WI38 (cell line): ENCODE data around the gene PMPCB.
A peak's percentile ranks its signal among the peaks of the same experiment; 100 is the strongest.

Source experiments
- H3K4me3 ChIP-seq: 2 replicates; pipeline ENCODE4 v1.5.1; 2011; ENCODE audit warnings: low read depth, mild to moderate bottlenecking, control low read depth, low read length
- TF ChIP-seq, protein P1 (sequence below): IDR thresholded peaks from 2 replicates; pipeline ENCODE4 v1.5.1; 2012; ENCODE audit warnings: low read depth, mild to moderate bottlenecking, control low read depth, low read length

PMPCB gene

DNA sequence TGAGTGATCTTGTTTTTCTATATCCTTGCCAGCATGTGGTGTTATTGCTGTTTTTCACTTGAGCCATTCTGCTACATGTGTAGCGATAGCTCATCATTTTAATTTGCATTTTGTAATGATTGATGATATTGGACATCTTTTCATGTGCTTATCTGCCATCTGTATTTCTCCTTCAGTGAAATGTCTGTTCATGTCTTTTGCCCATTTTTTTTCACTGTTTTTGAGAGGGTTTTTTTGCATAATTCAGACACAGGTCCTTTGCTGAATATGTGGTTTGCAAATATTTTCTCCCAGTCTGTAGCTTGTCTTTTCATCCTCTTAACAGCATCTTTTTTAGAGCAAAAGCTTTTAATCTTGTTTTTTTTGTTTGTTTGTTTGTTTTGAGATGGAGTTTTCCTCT lies 3.7 kb upstream of the PMPCB start:
- no peak overlapping the region for H3K4me3 ChIP-seq
- TF ChIP-seq, protein P1, sequence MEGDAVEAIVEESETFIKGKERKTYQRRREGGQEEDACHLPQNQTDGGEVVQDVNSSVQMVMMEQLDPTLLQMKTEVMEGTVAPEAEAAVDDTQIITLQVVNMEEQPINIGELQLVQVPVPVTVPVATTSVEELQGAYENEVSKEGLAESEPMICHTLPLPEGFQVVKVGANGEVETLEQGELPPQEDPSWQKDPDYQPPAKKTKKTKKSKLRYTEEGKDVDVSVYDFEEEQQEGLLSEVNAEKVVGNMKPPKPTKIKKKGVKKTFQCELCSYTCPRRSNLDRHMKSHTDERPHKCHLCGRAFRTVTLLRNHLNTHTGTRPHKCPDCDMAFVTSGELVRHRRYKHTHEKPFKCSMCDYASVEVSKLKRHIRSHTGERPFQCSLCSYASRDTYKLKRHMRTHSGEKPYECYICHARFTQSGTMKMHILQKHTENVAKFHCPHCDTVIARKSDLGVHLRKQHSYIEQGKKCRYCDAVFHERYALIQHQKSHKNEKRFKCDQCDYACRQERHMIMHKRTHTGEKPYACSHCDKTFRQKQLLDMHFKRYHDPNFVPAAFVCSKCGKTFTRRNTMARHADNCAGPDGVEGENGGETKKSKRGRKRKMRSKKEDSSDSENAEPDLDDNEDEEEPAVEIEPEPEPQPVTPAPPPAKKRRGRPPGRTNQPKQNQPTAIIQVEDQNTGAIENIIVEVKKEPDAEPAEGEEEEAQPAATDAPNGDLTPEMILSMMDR: no peak

DNA sequence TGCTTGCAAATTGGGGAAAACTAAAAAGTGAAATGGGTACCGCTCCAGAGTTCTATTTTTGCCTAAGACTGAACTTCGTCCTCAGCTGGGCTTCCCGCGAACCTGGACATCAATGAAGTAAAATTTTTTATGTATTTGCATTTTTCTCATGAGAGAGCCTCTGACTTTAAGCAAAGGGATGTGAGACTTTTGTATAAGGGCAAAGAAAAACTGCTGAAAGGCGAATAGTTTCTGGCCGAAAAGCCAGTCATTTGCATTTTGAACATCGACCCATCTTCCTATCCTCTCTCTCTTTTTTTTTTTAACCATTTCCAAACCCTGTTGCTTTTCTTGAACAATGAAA lies 573 bp downstream of the PMPCB start:
- H3K4me3 ChIP-seq: peak overlapping the region; percentile 64
- TF ChIP-seq, protein P1: no peak

DNA sequence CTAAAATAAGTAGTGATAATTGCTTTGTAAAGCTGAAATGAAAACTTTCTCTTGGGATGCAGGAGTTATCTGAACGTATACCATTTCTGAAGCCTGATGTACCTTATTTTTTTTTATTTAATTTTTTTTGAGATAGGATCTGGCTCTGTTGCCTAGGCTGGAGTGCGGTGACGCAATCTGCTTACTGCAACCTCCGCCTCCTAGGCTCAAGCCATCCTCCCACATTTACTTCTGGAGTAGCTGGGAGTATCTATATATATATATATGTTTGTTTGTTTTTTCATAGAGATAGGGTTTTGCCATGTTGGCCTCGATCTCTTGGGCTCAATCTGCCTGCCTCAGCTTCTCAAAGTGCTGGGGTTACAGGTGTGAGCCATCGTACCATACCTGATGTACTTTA lies 2.4 kb downstream of the PMPCB start:
- no peak overlapping the region for H3K4me3 ChIP-seq
- TF ChIP-seq, protein P1: no peak

DNA sequence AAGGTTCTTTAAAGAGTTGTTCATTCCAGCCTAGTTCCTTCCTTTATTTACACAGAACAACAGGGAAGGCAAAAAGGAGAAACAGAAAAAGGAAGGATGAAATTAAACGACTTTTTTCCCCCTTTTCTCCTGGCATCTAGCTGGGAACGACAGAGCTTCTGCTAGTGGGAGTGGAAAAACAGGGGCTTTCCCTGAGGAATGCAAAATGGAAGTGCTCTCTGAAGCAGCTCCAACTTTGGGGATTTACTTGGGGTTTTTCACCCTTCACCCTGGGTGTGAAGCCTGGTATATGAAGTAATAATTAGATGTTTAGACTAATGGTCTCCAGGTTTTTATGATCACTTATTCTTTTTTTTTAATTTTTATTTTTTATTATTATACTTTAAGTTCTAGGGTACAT lies 4.2 kb downstream of the PMPCB start:
- no peak overlapping the region for H3K4me3 ChIP-seq

DNA sequence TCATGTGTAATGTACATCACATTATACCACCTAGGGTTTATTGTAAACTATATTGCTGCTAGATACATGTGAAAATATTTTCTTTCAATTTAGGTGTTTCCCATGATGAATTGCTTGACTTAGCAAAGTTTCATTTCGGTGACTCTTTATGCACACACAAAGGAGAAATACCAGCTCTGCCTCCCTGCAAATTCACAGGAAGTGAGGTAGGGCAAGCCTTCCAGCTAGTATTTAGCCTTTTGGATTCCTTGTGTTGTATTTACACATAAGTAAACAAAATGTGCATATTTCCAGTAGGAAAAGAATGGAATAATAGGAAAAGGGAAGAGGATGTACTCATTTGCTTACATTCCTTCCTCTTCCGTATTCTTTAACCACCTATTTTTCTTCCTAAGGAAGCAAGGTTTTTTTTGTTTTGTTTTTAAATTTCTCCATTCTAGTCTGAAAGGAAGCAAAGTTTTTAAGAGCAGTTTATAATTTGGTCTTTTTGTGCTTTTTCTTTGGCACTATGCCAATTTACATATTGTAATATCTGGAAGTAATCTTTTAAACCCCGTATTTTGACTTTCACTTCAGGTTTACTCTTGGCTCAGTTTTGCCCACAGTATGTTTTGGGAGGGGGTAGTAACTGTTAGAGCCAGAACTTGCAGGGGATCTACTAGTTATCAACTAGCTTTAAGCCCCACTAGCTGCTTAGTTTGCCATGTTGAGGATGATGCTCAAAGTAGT lies 10.4 kb downstream of the PMPCB start:
- H3K4me3 ChIP-seq: no peak overlapping the region
- TF ChIP-seq, protein P1: no peak

More for the DNA sequence above, 4.2 kb downstream of the PMPCB start:
- TF ChIP-seq, protein P1: no peak

DNA sequence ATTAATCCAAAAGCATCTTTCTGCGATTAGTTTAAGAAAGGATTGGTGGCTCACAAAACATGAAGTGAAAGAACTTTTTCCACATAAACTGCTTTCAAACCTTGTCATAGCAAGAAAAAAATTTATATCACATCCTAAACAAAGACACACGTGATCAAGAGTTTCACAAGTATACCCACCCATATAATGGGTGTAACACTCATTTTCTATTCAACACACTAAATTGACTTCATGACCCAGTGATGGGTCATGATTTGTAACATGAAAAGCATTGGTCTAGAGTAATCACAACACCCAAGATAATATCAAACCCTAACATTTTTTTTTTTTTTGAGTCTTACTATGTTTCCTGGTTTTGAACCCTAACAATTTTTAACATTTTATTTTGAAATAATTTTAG lies 17.6 kb downstream of the PMPCB start:
- TF ChIP-seq, protein P1: no peak
- H3K4me3 ChIP-seq: no peak overlapping the region

DNA sequence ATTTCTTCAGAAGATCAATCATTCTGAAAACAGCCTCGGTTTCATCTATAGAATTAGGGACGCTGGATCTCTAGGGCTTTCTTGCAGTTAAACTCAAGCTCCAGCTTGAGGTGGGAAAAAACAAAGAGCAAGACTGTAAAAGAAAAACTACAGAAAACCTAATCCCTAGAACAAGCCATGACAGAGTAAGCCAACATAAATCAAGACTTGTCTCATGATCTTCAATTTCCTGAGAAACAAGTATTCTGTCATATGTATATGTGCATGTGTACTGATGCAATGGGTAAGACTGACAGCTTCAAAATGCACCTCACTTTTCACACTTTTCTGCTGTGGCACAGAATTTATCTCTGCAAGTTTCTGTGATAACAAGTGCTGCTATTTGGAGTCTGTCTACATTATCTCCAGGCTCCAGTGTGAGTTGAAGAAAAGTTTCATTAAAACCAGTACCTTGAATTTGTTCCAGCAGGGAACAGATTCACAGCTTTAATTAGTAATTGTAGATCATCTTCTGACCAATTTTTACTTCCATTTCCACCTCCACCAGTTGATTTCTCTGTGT lies 19.2 kb downstream of the PMPCB start:
- H3K4me3 ChIP-seq: no peak overlapping the region
- TF ChIP-seq, protein P1: no peak
